KBM-7 (cell line): ENCODE measurements around the gene ATG7.
A peak's percentile ranks its signal among the peaks of the same experiment; 100 is the strongest.
"Not testable (repeated sequence)": the region's sequence is repeated elsewhere in the genome, so short reads cannot be mapped to it uniquely, and the experiment has no call there.

Experiments used
- DNase-seq: peaks from one replicate; pipeline ENCODE4 v3.0.0-alpha.2; 2015
- in situ Hi-C: fragments of 300-500 bp; cut with MboI; formaldehyde crosslinking; loops from 2 replicates; pipeline ENCODE4 v1.14.3; 2020; ENCODE audit warnings: low sequenced_read_pairs, low pct_unique_long_range_greater_than_20kb, mixed read lengths

ATG7 gene

GRCh38 chr3:11248596-11248995, 23.6 kb upstream of the ATG7 start:
- in situ Hi-C loops, result no loop called here
- DNase-seq, result no peak

DNA sequence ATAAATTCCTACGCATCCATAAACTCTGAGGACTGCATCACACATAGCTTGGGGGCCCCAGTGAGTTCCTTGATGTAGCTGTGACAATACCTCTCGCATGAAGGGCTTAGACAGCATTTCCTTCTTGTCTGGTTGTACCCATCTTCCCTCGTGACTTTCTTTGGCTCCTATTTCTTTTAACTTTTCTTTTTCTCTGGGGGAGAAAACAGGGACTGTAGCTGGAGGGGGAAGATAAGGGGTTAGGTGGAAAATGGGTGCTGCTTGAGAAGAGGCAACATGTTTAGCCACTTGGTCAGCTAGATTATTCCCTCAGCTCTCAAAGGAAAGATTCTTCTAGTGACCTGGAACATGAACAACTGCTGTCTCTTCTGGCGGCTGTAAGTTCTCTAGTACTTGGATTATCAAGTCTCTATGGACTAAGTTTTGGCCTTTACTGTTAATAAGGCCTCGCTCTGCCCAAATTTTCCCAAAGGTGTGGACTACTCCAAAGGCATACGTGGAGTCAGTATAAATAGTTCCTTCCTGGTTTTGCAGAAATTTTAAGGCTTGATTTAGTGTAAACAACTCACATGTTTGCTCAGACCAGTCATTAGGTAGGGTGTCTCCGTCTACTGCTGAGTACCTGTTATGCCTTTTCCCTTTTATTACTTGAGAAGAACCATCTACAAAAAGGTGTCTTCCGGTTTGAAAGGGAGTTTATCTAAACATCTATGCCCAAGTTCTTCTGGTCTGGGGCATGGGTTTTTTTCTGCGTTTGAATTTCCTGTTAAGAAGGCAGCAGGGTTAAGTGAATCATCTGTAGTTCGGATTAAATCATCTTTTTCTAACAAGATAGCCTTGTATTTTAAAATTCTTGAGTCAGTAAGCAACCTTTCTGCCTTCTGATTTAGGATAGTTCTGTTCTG, 21.0 kb upstream of the ATG7 start:
- no peak for DNase-seq
- in situ Hi-C loops, result no loop called here

DNA sequence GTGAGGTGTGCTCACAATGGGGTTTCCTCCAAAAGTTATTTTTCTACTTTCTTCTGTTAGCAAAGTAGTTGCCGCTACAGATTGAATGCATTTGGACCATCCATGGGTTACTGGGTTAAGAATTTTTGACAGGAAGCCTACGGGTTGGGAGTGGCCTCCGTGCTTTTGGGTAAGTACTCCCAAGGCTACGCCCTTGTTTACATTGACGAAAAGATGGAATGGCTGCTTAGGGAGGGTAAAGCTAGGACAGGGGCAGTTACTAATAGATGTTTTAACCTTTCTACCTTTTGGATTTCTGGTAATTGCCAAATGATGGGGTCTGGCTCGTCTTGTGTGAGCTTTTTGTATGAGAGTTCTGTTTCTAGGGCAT, 20.4 kb upstream of the ATG7 start:
- no peak for DNase-seq
- in situ Hi-C loops, result no loop called here

DNA sequence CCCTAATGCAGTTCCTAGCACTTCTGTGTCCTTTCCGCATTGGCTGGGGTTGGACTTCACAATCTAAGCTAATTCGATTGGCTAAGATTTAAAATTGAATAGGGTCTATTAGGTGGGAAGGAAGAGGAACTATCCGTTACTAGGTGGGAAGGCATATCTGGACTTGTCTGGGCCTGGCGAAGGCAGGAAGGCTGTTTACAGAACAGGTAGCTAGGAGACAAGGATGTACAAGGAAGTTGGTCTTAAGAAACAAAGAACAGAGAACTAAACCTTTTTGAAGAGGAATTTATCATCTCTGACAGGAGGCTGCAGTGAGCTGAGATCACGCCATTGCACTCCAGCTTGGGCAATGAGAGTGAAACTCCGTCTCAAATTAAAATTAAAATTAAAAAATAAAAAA, 17.3 kb upstream of the ATG7 start:
- in situ Hi-C loops, result no loop called here
- no peak for DNase-seq

GRCh38 chr3:11255537-11255936, 16.7 kb upstream of the ATG7 start:
- in situ Hi-C loops, DNase-seq: not testable (repeated sequence)

DNA sequence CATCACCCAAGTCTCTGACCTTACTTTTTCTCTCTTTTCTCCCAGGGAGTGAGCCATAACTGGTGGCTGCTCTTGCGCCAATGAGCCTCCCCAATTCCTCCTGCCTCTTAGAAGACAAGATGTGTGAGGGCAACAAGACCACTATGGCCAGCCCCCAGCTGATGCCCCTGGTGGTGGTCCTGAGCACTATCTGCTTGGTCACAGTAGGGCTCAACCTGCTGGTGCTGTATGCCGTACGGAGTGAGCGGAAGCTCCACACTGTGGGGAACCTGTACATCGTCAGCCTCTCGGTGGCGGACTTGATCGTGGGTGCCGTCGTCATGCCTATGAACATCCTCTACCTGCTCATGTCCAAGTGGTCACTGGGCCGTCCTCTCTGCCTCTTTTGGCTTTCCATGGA, 13.2 kb upstream of the ATG7 start:
- in situ Hi-C loops, result no loop called here
- no peak for DNase-seq

DNA sequence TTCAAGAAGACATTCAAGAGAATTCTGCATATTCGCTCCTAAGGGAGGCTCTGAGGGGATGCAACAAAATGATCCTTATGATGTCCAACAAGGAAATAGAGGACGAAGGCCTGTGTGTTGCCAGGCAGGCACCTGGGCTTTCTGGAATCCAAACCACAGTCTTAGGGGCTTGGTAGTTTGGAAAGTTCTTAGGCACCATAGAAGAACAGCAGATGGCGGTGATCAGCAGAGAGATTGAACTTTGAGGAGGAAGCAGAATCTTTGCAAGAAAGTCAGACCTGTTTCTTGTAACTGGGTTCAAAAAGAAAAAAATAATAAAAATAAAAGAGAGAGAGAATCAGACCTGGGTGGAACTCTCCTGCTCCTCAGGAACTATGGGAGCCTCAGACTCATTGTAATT, 11.7 kb upstream of the ATG7 start:
- in situ Hi-C loops, result no loop called here
- no peak for DNase-seq

DNA sequence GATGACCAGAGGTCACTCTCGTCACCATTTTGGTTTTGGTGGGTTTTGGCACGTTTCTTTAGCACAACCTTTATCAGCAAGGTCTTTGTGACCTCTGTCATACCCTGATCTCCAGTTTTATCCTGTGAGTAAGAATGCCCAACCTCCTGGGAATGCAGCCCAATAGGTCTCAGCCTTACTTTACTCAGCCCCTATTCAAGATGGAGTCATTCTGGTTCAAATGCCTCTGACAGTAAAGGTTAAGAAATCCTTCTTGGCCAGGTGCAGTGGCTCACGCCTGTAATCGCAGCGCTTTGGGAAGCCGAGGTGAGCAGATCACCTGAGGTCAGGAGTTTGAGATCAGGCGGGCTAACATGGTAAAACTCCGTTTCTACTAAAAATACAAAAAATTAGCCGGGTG, 3.2 kb upstream of the ATG7 start:
- DNase-seq, result no peak
- in situ Hi-C loops, result no loop called here

DNA sequence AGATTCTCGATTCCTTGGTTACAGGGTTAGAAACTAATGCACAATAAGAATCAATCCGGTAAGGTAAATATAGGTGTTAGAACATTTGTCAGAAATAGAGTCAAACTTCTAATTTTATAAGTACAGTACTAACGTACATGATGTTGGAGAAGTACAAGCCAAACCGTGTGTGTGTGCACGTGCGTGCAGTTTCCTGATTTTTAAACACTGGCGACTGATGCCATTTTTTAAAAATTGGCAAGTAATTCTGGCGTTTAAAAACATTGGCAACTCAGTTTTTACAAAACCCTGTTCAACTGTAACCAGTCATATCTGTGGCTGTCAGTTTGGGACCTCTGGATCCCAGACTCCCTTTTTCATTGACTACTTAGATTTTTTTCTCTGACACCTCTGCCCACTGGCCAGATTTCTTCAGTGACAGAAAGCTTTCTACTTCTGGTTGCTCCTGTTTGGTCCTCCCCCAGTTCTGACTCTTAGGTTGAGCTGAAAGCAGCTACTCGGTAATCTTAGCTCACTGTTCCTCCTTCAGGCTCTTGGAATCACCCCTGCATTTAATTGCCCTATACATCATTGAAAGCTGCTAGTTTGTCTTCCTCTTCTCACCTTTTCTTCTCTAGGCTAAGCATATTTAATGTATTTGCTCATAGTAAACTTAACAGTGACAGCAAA, 843 bp downstream of the ATG7 start:
- in situ Hi-C loops, result no loop called here
- peak; percentile 49 for DNase-seq

GRCh38 chr3:11273891-11274291, 1.7 kb downstream of the ATG7 start:
- DNase-seq, result peak; percentile 90
- in situ Hi-C loops, result no loop called here

DNA sequence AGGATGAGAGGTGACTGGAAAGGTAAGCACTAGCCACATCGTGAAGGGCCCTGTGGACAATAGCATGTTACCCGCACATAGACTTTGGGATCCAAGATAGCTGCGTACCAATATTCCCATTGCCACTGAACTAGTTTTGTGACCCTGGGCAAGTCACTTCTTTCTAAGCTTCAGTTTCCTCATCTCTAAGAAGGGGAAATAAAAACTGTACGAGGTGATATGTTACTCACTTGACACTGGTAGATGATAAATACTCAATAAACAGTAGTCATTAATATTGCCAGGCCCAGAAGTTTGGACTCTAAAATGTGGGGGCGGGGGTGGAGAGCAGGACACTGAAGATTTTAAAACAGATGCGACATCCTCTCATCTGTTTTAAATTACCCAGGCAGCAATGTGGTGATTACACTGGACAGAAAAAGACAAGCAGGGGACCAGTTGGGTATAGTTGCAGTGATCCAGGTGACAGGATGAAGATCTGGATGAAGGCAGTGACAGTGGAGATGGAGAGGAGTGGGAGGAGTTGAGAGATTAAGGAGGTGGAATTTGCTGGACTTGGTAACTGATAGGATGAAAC, 2.5 kb downstream of the ATG7 start:
- no peak for DNase-seq
- in situ Hi-C loops, result no loop called here

DNA sequence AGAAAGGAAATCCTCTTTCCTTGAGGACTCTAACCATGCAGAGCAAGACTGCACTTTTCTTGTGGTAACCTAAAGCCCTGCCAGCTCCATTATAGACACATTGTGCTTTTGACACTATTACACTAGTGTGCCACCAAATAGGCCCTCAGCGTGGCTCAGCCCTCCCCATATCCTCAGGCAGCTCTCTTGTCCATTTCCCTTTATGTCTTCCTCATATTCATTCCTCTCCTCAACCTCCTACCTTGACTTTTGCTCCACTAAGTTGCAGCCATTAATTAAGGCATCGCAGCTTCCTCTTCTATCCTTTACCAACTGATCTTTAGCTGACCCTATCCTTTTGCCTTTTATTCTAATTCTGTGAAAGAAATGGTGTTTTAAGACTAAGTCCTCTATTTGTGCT, 3.7 kb downstream of the ATG7 start:
- DNase-seq, result peak; percentile 23

DNA sequence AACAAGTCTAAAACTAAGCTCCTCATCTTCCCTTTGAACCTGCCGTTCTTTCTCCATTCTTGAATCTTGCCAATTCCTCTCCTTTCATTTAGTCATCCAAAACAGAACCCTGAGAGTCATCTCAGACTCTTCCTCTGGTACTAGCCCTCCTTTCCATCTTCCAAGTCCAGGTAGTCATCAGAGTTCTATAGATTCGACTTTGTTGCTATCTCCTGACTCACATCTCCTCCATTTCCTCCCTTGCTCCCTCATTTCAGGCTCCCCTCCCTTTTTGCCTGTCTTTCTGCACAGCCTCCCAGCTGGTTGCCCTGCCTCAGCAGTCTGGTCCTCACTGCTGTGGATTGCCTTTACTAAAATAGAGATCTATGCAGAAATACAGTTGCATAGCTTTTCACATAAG, 4.7 kb downstream of the ATG7 start:
- no peak for DNase-seq
- in situ Hi-C loops, result no loop called here

More for the DNA sequence above, 3.7 kb downstream of the ATG7 start:
- in situ Hi-C loops, result no loop called here

- in situ Hi-C loops, result no loop called here
Observed at GRCh38 chr3:11282250-11283138, 10.3 kb downstream of the ATG7 start.

GRCh38 chr3:11283139-11283475, 10.9 kb downstream of the ATG7 start:
- in situ Hi-C loops, result no loop called here
- no peak for DNase-seq

More at GRCh38 chr3:11282250-11283138, 10.3 kb downstream of the ATG7 start:
- DNase-seq, result no peak

DNA sequence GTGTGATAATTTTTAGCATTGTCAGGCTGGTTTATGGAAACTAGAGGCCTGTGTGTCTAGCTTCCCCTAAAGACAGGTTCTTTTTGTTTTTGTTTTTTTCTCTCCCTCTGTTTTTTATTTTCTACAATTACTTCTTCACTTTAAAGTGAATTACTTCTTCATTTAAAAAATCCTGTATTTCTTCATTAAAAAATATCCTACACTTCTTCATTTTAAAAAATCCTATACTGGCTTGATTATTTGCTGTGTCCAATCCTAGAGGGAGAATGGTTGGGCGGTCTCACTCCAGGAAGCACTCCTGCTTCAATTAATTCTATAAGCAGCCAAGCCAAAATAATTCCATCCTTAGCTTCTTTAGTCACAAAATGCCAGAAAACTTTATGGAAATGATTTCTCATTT, 11.8 kb downstream of the ATG7 start:
- DNase-seq, result no peak
- in situ Hi-C loops, result no loop called here

DNA sequence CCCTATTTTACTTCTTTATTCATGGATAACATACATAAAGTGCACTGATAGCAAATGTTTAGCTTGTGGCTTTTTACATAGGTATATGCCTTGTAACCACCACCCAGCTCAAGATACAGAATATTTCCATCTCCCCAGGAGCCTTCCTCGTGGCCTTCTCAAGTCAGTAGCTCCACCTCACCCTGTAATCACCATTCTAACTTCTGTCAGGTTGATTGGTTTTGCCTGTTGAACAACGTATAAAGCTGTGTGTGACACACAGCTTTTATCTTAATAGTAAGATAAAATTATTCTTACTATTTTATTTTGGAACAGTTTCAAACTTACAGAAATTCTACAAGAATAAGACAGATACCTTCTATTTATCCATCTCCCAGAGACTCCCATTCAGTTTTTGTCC, 13.3 kb downstream of the ATG7 start:
- in situ Hi-C loops, result no loop called here
- no peak for DNase-seq

- in situ Hi-C loops, result no loop called here
Observed at GRCh38 chr3:11287404-11287803, 15.2 kb downstream of the ATG7 start.

DNA sequence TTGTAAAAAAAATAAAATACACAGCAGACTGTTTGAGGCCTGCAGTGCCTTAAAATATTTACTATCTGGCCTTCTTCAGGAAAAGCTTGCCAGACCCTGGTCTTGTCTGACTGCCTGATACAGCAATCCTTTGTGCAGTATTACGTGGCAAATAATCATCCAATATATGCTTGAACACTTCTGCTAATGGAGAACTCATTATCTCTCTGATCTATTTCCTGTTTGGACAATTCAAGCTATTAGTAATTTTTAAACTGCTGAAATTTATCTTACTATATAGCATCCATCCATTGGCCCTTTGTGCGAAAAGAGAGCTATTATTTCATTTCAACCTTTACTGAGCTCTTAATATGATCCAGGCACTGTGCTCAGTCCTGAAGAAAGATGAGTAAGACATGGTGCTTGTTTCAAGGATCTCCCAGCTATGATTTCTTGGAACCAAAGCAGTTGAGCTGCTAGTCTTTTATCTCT, 15.9 kb downstream of the ATG7 start:
- in situ Hi-C loops, result no loop called here
- no peak for DNase-seq

More at GRCh38 chr3:11287404-11287803, 15.2 kb downstream of the ATG7 start:
- no peak for DNase-seq
